GM06990 (cell line): ENCODE results near the gene TM7SF3.

Experiments
- DNase-seq: peaks from one replicate; pipeline ENCODE4 v3.0.0-alpha.2; 2011; ENCODE audit not compliant: insufficient read length; ENCODE audit errors: extremely low read depth
- H3K27me3 ChIP-seq: replicated peaks from 2 replicates; pipeline ENCODE4 v1.6.0; 2011; ENCODE audit warnings: low read length; ENCODE audit not compliant: control insufficient read depth, insufficient read depth
- H3K36me3 ChIP-seq: 2 replicates; pipeline ENCODE4 v1.5.1; 2011; ENCODE audit warnings: low read length; ENCODE audit not compliant: control insufficient read depth, insufficient read depth
- H3K4me3 ChIP-seq: replicated peaks from 2 replicates; pipeline ENCODE4 v1.5.1; 2011; ENCODE audit warnings: low read depth, mild to moderate bottlenecking, control low read depth, low read length
- CTCF ChIP-seq: IDR thresholded peaks from 2 replicates; pipeline ENCODE4 v1.5.1; 2011; ENCODE audit warnings: low read length, control low read depth, mild to moderate bottlenecking, inconsistent platforms; ENCODE audit not compliant: insufficient read depth, poor library complexity, severe bottlenecking

The TM7SF3 gene

GRCh38 chr12:26997003-26997402, 17.2 kb downstream of the TM7SF3 start:
- no peak for TF ChIP-seq CTCF
- peaks cover 15% of the 10 kb centered on the region for H3K36me3 ChIP-seq

GRCh38 chr12:26995706-26996105, 18.5 kb downstream of the TM7SF3 start:
- Histone ChIP-seq H3K27me3 (no peaks in the 10 kb centered on the region), H3K36me3 (peaks cover 15% of the 10 kb centered on the region), H3K4me3 (no peak overlapping the region)
- TF ChIP-seq CTCF: no peak
- no peak for DNase-seq

More at GRCh38 chr12:26997003-26997402, 17.2 kb downstream of the TM7SF3 start:
- Histone ChIP-seq H3K4me3 (no peak overlapping the region), H3K27me3 (no peaks in the 10 kb centered on the region)
- no peak for DNase-seq

GRCh38 chr12:26994109-26994508, 20.1 kb downstream of the TM7SF3 start:
- H3K4me3 ChIP-seq: no peak overlapping the region
- DNase-seq: no peak
- H3K27me3 ChIP-seq: no peaks in the 10 kb centered on the region
- peaks cover 16% of the 10 kb centered on the region for H3K36me3 ChIP-seq
- no peak for TF ChIP-seq CTCF

DNA sequence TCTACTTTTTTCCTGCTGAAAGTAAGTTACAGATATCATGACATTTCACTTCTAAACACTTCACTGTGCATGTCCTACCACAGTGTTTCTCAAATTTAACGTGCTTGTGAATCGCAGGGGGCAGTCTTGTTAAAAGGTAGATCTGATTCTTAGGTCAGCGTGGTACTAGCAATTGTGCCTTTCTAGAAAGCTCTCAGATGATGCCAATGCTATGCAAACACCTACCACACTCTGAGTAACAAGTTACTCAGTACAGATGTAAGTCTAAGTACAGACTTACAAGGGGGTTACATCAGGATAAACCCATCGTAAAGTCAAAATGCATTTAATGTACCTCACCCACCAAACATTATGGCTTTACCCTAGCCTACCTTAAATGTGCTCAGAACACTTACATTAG, 22.4 kb downstream of the TM7SF3 start:
- no peak for DNase-seq
- Histone ChIP-seq H3K4me3 (no peak overlapping the region), H3K27me3 (no peaks in the 10 kb centered on the region), H3K36me3 (peaks cover 15% of the 10 kb centered on the region)
- no peak for TF ChIP-seq CTCF

DNA sequence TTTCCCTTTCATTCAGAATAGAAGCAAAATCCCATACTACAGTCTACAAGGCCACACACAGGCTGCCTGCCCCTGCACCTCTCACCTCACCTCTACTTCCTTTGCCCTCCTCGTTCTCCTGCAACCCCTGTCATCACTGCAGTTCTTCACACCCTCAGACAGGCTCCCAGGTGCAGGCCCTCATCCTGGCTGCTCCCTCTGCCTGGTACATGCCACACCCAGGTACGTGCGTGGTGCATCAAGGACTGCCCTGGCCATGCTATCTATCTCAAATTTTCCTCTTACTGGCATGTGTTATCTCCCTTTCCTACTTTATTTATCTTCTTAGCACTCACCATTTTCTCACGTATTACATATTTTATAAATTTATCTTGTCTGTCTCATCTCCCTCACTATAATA, 24.3 kb downstream of the TM7SF3 start:
- H3K27me3 ChIP-seq: no peaks in the 10 kb centered on the region
- no peak overlapping the region for H3K4me3 ChIP-seq
- TF ChIP-seq CTCF: no peak
- H3K36me3 ChIP-seq: peaks cover 8% of the 10 kb centered on the region
- DNase-seq: no peak

DNA sequence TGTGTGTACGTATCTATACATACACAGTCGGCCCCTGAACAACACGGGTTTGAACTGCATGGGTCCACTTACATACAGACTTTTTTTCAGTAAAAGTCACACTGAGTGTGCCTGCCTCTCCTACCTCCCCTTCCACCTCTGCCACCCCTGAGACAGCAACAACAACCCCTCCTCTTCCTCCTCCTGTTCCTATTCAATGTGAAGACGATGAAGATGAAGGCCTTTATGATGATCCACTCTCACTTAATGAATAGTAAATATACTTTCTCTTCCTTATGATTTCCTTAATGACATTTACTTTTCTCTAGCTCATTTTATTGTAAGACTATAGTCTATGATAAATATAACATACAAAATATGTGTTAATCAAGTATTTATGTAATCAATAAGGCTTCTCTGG, 25.5 kb downstream of the TM7SF3 start:
- Histone ChIP-seq H3K27me3 (no peaks in the 10 kb centered on the region), H3K36me3 (peaks cover 8% of the 10 kb centered on the region), H3K4me3 (no peak overlapping the region)
- no peak for DNase-seq
- TF ChIP-seq CTCF: no peak
